ENCODE data around the gene ATP1A4. TPM values are rescaled to one million over a fixed set of nuclear protein-coding genes. Genes with fewer than 3 reads are reported as not detected.

The ATP1A4 gene
- total RNA-seq, 1 donor from 2014 or later: not detected

- peaks cover 63% of the 10 kb centered on the region for H3K4me1 Mint-ChIP-seq (ENCODE audit: low read depth)
- no peak for DNase-seq (ENCODE audit: low spot score)
- no peaks in the 10 kb centered on the region for H3K27me3 Mint-ChIP-seq (ENCODE audit: low read depth)
- H3K9me3 Mint-ChIP-seq (ENCODE audit: low read depth): no peaks in the 10 kb centered on the region
- H3K4me3 Mint-ChIP-seq (ENCODE audit: unreplicated experiment): no peak overlapping the region
- TF ChIP-seq CTCF (IDR thresholded peaks at IDR 0.05): no peak
- H3K36me3 Mint-ChIP-seq (ENCODE audit: low read depth): peaks cover 50% of the 10 kb centered on the region
- peak overlapping the region; percentile 63 for H3K27ac Mint-ChIP-seq (ENCODE audit: unreplicated experiment)
Observed at GRCh38 chr1:160211046-160211790, 59.8 kb downstream of the ATP1A4 start.

- peaks cover 54% of the 10 kb centered on the region for H3K4me1 Mint-ChIP-seq (ENCODE audit: low read depth)
- no peak for DNase-seq (ENCODE audit: low spot score)
- no peak overlapping the region for H3K4me3 Mint-ChIP-seq (ENCODE audit: unreplicated experiment)
- TF ChIP-seq CTCF (IDR thresholded peaks at IDR 0.05): no peak
- H3K27ac Mint-ChIP-seq (ENCODE audit: unreplicated experiment): peak overlapping the region; percentile 78
- H3K9me3 Mint-ChIP-seq (ENCODE audit: low read depth): no peaks in the 10 kb centered on the region
- H3K36me3 Mint-ChIP-seq (ENCODE audit: low read depth): peaks cover 41% of the 10 kb centered on the region
- H3K27me3 Mint-ChIP-seq (ENCODE audit: low read depth): no peaks in the 10 kb centered on the region
Observed at GRCh38 chr1:160214481-160215140, 63.2 kb downstream of the ATP1A4 start.

- Mint-ChIP-seq H3K4me3 (ENCODE audit: unreplicated experiment) (no peak overlapping the region), H3K27ac (ENCODE audit: unreplicated experiment) (peak overlapping the region; percentile 28), H3K36me3 (ENCODE audit: low read depth) (peaks cover 38% of the 10 kb centered on the region), H3K27me3 (ENCODE audit: low read depth) (no peaks in the 10 kb centered on the region), H3K9me3 (ENCODE audit: low read depth) (no peaks in the 10 kb centered on the region), H3K4me1 (ENCODE audit: low read depth) (peaks cover 43% of the 10 kb centered on the region)
- TF ChIP-seq CTCF (IDR thresholded peaks at IDR 0.05): no peak
- no peak for DNase-seq (ENCODE audit: low spot score)
Observed at GRCh38 chr1:160216301-160216700, 64.9 kb downstream of the ATP1A4 start.

DNA sequence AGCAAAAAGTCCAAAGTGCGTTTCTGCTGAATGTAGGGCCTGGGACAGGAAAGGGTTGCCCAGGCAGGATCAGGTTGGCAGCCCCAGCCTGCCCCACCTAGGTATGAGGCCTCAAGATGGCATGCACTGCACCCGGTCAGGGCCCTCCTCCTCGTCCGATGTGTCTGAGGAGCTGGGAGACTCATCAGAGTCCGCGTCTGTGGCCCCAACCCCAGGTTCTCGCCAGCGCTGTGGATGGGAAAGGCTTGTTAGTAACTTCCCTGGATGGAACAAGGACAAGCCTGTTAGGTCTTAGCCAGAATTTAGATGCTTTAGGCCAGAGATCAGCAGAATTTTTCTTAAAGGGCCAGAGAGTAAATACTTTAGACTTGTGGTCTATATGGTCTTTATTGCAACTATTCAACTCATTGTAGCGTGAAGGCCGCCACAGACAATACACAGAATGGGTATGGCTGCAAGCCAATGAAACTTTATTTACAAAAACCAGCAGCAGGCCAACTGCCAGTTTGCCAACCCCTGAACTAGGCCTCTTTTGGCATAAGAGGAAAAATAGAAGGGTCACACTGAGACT lies 66.2 kb downstream of the ATP1A4 start:
- peaks cover 32% of the 10 kb centered on the region for H3K36me3 Mint-ChIP-seq (ENCODE audit: low read depth)
- no peak for TF ChIP-seq CTCF (IDR thresholded peaks at IDR 0.05)
- no peak for DNase-seq (ENCODE audit: low spot score)

DNA sequence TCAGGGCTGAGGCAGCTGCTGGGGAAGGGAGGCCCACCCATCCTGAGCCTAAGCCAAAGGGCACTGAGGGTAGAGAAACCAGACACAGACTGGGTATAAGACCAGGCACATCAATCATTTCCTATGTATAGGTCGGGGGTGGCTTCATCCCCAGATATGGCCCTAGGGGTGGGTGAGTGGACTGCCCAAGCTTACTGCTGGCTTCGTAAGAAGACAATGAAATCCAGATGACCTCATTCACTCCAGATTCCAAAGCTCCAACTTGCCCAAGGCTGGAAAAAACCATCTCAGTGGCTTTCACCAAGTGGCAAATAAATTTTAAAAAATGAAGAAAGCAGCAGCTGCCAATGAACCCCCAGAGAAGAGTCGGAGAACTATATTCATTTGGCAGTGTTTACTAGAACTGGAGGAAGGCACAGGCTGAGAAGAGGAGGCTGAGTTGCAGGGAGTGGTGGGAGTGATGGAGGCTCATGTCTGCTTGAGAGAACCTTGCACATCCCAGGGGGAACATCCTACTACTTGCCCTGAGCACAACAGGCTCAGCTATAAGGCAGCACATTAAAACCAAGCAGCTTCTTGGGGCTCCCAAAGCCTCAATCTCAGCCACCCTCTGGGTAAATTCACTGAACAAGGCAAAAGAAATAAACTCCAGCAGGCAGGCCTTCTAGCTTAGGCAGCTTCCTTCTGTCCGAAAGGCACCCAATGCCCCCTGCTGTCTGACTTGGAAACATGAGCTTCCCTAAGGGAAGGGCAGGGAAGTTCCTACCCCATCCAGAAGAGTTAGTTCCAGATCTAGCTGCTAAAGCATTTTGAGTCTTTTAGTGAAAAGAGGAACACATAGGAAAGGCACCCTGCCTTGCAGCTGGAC lies 67.9 kb downstream of the ATP1A4 start:
- no peak for DNase-seq (ENCODE audit: low spot score)
- Mint-ChIP-seq H3K9me3 (ENCODE audit: low read depth) (no peaks in the 10 kb centered on the region), H3K36me3 (ENCODE audit: low read depth) (peaks cover 26% of the 10 kb centered on the region), H3K4me3 (ENCODE audit: unreplicated experiment) (no peak overlapping the region), H3K27ac (ENCODE audit: unreplicated experiment) (peak overlapping the region; percentile 78), H3K27me3 (ENCODE audit: low read depth) (no peaks in the 10 kb centered on the region), H3K4me1 (ENCODE audit: low read depth) (peaks cover 38% of the 10 kb centered on the region)
- peak; percentile 80 for TF ChIP-seq CTCF (IDR thresholded peaks at IDR 0.05)

More for the DNA sequence above, 66.2 kb downstream of the ATP1A4 start:
- Mint-ChIP-seq H3K4me3 (ENCODE audit: unreplicated experiment) (no peak overlapping the region), H3K27me3 (ENCODE audit: low read depth) (no peaks in the 10 kb centered on the region), H3K27ac (ENCODE audit: unreplicated experiment) (peak overlapping the region; percentile 78), H3K4me1 (ENCODE audit: low read depth) (peaks cover 40% of the 10 kb centered on the region), H3K9me3 (ENCODE audit: low read depth) (no peaks in the 10 kb centered on the region)
